Non-pigmented ciliary epithelial cell (primary cell): ENCODE measurements around the gene UQCC2.

Experiments
- DNase-seq: peaks from one replicate; pipeline ENCODE4 v3.0.0-alpha.2; 2010; ENCODE audit warnings: low read depth

UQCC2 gene

DNA sequence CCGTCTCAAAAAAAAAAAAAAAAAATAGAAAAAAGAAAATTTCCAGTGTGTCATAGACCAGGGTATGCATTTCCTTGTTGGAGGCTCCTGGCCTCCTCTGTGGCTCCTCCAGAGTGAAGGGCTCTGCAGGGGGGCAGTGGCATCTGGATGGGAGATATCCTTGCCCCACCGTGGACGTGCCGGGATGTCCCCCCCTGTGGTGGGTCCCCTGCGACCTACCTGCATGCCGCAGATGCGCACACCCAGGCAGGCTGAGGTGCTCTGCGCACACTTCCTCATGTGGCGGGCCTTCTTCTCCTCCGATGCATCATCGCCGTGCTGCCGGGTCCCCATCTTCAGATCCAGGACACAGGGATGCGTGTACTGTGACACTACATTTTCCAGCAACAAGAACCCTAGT, 13.7 kb upstream of the UQCC2 start:
- DNase-seq: no peak

DNA sequence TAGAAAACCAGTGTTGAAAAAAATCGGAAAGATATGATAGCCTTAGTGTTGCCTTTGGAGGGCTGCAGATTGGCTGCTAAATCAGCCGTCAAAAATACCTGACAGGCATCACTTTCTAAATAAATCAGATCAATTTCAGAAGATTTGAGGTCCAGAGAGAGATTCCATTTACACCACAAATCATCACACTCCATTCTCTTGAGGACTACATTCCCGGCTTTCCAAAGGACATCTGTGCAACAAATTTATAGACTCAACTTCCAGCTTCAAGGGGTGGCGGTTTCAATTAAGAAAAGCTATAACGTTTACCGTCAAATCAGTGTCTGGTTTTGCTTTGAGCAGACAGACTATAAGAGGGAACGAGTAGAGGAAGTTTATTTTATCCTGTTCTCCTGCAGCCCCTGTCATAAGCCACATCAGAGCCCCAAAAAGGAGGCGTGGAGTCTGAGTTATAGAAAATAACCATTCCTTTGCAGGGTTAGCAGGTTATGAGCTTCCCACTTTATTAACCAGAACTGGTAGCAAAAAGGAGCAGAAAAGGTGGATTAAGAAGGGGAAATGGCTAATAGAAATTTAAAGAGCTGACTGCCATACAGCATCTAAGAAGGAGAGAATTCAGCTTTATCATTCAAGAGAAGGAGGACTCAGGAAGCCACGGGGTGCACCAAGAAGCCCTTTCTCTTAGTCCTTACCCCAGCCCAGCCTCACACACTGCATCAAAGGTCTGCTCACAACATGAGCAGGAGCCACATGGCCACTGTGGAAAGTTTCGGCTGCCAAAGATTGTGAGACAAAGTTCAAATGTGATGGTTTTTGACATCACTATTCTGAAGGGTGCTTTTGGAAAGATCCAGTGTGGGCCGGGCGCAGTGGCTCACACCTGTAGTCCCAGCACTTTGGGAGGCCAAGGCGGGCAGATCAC, 12.9 kb upstream of the UQCC2 start:
- DNase-seq: no peak

GRCh38 chr6:33723371-33724085, 12.0 kb upstream of the UQCC2 start:
- no peak for DNase-seq

GRCh38 chr6:33722103-33722623, 10.7 kb upstream of the UQCC2 start:
- no peak for DNase-seq

GRCh38 chr6:33721508-33721907, 10.0 kb upstream of the UQCC2 start:
- no peak for DNase-seq

- DNase-seq: no peak
Observed at GRCh38 chr6:33720998-33721397, 9.5 kb upstream of the UQCC2 start.

- no peak for DNase-seq
Observed at GRCh38 chr6:33719326-33719987, 8.0 kb upstream of the UQCC2 start.

GRCh38 chr6:33718713-33719112, 7.2 kb upstream of the UQCC2 start:
- no peak for DNase-seq

DNA sequence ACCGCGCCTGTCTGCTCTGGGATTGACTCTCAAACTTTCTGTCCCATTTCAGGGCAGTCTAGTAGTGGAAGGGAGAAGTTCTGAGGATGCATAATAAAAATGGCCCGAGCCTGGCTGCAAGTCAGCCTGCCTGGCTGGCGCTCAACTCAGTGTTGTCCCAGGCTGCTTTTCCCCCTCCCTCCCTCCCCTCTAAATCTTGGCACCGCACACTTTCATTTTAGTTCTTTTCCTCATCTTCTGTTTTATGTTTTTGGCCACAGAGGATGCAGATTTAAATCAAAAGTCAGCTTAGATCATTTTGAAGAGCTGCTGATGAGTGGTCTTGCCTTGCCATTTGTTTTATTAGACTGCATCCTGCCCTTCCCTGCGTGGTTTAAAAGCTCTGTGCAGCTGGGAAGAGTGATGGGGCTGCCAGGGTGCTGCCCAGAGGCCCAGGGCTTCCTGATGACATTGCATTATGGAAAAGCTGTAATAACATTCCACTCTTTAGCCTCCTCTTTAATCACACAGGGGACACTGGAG, 6.5 kb upstream of the UQCC2 start:
- no peak for DNase-seq

DNA sequence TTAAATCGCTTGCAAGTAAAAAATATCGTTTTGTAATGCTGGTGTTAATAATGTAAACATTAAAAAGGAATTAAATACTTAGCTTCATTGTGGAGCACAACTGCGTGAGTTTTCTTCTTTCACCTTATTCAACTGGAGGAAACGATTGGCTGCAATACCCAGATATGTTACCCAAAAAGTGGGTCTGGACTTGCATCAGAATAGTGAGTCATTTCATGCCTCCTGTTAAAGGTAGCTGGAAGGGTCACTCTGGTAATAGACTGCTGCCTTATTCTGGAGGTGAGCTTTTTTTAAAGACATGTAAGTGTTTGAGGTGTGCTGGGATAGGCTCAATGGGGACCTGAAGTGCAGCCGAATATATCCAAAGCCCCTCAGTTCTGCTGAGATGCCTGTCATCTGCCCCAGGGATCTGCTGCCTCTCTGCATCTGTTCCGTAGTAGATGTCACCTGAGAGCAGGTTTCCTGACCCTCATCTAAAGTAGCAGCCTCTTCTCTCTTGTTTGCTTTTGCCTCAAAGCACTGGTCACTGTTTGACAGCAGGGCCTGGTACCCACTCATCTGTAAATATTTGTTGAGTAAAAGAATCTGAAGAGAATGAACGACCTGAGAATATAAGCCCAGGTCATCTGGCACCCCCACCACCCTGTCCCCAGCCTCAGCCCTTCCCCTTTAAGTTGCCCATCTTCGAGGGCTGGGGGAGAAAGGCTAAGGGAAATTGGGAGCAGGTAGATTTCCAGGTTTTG, 5.6 kb upstream of the UQCC2 start:
- DNase-seq: no peak

GRCh38 chr6:33716379-33716778, 4.9 kb upstream of the UQCC2 start:
- DNase-seq: no peak

DNA sequence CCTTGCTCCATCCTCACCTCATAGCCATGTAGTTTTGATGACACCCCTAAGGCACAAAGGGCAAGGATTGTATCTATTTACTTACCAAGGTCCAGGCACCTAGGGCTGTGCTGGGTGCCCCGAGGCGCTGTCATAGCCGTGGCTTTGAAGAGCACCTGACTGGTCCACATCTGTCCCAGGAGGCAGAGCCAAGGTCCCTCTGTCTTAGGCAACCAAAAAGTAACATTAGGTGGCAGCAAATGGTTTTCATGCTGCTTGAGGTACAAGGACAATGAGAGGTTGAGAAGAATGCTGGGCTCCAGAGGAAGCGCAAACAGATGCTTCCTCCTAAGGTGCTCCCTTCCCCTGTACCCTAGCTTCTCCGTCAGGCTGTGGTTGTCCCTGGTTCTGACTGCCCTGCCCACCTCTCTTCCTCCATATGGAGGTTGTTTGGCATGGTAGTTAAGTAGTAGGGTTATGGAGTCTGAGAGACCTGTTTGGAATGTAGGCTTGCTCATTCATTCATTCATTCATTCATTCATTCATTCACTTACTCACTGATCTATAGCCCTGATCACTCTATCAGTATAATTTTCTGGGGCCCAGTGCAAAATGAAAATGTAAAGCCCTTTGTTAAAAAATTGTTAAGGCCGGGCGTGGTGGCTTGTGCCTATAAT, 3.0 kb upstream of the UQCC2 start:
- DNase-seq: no peak

DNA sequence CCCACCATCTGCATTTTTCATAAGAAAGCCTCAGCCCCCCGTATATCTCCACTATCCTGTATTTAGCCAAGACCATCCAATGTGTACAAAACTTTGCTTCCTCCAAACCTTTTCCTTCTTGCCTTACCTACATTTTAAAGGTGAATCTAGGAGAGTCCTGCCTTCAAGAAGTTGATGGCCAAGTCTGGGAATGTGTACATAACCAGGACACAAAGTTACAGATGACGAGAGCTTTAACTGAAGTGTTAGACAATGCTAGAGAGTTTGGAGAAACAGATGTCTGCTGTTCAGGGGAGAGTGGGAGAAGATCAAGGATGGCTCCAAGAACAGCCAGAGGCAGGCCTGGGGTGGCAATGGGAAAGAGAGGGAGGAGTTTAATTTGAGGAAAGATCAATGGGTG, 2.3 kb upstream of the UQCC2 start:
- DNase-seq: no peak

DNA sequence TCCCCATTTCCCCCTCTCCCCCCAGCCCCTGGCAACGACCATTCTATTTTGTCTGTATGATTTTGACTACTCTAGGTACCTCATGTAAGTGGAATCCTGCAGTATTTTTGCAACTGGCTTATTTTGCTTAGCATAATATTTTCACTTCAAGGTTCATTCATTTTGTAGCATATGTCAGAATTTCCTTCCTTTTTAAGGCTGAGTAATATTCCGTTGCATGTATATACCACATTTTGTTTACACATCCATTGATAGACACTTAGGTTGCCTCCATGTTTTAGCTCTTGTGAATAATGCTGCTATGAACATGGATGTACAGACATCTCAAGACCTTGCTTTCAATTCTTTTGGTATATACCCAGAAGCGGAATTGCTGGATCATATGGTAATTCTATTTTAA, 1.4 kb upstream of the UQCC2 start:
- no peak for DNase-seq

GRCh38 chr6:33710296-33711121, 991 bp downstream of the UQCC2 start:
- DNase-seq: no peak

GRCh38 chr6:33709605-33710295, 1.8 kb downstream of the UQCC2 start:
- DNase-seq: no peak

DNA sequence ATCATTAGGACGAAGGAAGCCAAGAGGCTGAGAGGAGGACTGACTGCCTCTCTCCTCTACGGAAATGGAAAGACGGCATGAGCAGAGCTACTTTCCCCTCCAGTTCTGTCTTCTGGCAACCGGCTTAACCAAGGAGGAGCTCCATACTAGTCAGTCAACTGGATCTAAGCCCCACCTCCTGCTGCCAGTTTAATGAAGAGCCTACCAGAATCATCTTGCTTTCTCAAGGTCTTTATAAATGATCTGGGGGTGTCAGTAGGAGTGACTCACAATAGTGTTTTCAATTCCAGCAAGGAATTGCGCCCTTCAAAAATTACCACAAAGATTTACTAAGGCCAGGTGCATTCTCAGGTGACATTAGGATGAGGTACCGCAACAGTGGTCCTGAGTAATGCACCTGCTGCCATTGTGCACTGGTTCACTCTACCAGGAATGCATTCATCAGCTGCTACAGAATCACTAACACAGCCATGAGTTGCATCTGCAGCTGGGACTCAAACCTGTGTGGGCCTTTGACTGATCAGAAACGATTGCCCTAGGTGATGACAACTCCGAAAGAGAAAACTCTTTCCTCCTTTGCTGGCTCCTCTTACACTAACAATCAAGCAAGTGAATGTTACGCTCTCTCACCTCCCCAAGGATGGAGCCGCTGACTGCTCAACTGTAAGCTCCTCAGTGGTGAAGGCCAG, 2.8 kb downstream of the UQCC2 start:
- no peak for DNase-seq

DNA sequence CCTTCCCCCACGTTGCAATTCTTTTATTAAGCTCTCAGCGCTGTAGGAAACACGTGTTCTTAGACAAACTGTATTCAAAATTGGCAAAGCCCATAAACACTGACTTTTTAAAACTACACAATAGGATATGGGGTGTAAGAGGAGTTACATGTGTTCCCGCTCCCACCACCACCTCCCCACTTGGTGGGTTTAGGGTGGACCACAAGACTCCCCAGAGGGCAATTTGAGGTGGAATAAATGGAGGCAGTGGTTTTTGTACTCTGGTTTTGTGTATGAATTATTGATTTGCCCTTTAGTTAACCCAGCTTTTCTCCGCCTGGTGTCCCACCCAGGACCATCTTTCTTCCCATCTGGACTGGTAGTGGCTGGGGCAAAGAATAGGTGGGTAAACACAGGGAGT, 3.7 kb downstream of the UQCC2 start:
- no peak for DNase-seq
